Measurements from ENCODE around the gene CALN1. TPM values are rescaled to one million over a fixed set of nuclear protein-coding genes. Genes with fewer than 3 reads are reported as not detected.
"Not testable (repeated sequence)": the region's sequence is repeated elsewhere in the genome, so short reads cannot be mapped to it uniquely, and the experiment has no call there.

Gene CALN1
- polyA plus RNA-seq, 3 donors, result 0.34 to 0.83 (median 0.46) TPM

DNA sequence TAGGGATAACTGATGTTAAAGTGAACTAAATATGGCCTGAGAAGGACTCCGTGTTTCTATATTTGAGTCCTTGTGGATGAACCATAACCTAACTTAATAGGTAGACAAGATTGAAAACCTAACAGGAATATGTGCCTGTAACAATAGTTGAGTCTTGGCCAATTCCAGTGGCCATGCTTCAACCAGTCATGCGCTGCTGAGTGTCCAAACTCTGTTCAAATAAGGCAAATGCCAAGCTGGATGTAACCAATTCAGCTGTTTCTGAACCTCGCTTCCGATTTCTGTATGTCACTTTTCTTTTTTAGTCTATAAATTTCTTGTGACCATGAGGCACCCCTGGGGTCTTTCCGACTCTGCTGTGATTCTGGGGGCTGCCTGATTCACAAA lies 672.0 kb downstream of the CALN1 start:
- no peak for DNase-seq

DNA sequence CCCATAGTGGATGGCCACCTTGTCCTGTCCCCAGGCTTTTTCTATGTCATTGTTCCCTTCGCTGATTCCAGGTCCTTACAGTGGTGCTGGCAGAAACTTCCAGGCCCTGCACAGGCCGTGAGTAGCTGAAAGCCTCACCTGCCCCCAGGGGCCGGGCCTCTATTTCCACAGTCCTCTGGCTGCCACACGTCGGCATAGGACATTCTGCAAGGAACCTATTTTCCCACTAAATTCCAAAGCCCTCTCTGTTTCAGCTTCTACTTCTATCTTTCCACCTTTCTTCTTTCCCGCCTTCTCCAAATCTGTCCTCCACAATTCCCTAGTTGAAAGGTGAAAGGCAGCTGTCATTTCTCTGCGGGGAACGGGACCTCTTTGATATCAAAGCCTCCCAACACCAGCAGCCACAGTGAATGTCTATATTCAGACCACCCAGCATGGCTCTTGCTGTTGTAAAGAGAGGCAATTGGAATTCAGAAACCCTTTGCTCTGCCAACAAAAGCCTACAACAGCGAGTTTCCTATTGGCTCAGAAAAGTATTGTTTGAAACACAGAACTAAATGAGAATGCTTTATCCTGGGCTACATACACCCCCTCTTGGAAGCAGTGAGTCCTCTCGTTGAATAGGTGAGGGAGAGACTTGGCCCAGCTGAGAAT lies 672.5 kb downstream of the CALN1 start:
- no peak for DNase-seq

GRCh38 chr7:71737931-71738540 lies 674.1 kb downstream of the CALN1 start:
- not testable (repeated sequence) for DNase-seq

- DNase-seq, result peak; percentile 76
These were observed 676.1 kb downstream of the CALN1 start for GRCh38 chr7:71735961-71736556.

GRCh38 chr7:71733107-71733870 lies 678.8 kb downstream of the CALN1 start:
- DNase-seq, result peak; percentile 84

- DNase-seq, result no peak
These were observed 680.4 kb downstream of the CALN1 start for GRCh38 chr7:71731740-71732139.

Measured in renal pelvis (tissue), 4 donors.